ENCODE results near the gene RHBDD1.

DNA sequence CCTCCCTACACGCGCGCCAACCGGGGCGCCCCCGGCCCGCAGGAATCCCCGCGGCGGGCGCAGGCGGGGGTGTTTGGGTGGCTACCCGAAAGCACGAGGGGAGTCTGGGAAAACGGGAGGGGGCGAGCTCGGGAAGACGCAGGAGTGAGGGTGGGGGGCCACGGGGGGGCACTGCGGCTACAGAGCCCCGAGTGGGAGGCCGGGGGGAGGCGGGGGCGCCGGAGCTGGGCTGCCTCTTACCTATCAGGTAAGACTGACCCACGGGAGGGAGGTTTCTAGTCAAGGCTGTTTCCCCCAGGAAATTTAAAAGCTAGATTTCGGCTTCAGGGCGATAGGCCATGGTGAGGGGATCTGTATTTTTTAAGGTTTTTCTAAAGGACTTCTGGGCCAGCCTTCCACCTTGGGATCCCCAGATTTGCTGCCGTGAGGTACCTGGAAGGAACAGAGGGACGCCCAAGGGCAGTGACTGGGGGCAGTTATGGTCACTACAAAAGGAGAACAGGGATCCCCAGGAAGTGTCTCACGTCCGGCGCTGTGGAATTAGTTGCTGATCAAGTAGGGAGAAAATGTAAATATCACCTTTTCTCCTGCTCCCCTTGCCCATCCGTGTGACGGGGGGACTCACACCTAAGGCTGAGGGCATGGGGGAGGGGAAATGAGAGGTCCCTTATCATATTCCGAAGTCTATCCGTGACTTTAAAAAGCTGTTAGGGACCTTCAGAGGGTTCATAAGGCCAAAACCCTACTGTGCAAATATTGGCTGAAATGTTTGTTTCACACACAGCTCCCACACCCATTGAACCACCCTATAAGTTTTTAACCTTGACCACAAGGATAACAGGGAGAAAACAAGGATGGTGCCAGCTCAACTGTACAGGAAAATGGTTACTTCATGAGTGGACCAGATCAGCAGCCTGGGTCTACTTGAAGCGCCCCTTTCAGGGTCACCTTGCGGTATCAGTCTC, 35.6 kb upstream of the RHBDD1 start:
- no peak for TF ChIP-seq POLR2A (IDR thresholded peaks at IDR 0.05; ENCODE audit: low read depth, low read length)
- no peak for TF ChIP-seq TAF1 (IDR thresholded peaks at IDR 0.05; ENCODE audit: borderline replicate concordance, low read depth, low read length)
